H9 (cell line): ENCODE data around the gene ARHGAP45. TPM values are rescaled to one million over a fixed set of nuclear protein-coding genes. Genes with fewer than 3 reads are reported as not detected.

Source experiments
- DNase-seq: peaks from one replicate; pipeline ENCODE4 v3.0.0-alpha.2; 2017
- H2AFZ ChIP-seq: one replicate; pipeline ENCODE4 v1.6.1; 2013; ENCODE audit warnings: mild to moderate bottlenecking, low read length, control low read depth, moderate library complexity
- H2AK5ac ChIP-seq: 2 replicates; pipeline ENCODE4 v1.6.1; 2013; ENCODE audit warnings: low read length, control low read depth, mixed read lengths; ENCODE audit not compliant: insufficient read length
- H2BK120ac ChIP-seq: one replicate; pipeline ENCODE4 v1.6.1; 2013; ENCODE audit warnings: low read depth, mild to moderate bottlenecking, low read length, control low read depth, inconsistent platforms; ENCODE audit not compliant: poor library complexity, severe bottlenecking
- H2BK12ac ChIP-seq: 2 replicates; pipeline ENCODE4 v1.6.1; 2013; ENCODE audit warnings: low read length, control low read depth, mixed read lengths, low read depth; ENCODE audit not compliant: insufficient read length
- H2BK15ac ChIP-seq: 2 replicates; pipeline ENCODE4 v1.6.1; 2013; ENCODE audit warnings: low read depth, low read length, control low read depth
- H2BK20ac ChIP-seq: one replicate; pipeline ENCODE4 v1.6.1; 2013; ENCODE audit warnings: low read depth, mild to moderate bottlenecking, low read length, control low read depth, inconsistent platforms; ENCODE audit not compliant: poor library complexity, severe bottlenecking
- H2BK5ac ChIP-seq: 2 replicates; pipeline ENCODE4 v1.6.1; 2013; ENCODE audit warnings: low read length, control low read depth, mixed read lengths; ENCODE audit not compliant: insufficient read length
- H3K14ac ChIP-seq: 2 replicates; pipeline ENCODE4 v1.6.1; 2013; ENCODE audit warnings: low read length, control low read depth; ENCODE audit not compliant: insufficient read depth
- H3K18ac ChIP-seq: 2 replicates; pipeline ENCODE4 v1.6.1; 2013; ENCODE audit warnings: low read depth, mild to moderate bottlenecking, mixed read lengths, low read length, control low read depth; ENCODE audit not compliant: insufficient read length
- H3K23ac ChIP-seq: 2 replicates; pipeline ENCODE4 v1.6.1; 2013; ENCODE audit warnings: low read length, control low read depth, mixed read lengths, low read depth; ENCODE audit not compliant: insufficient read length
- H3K23me2 ChIP-seq: 2 replicates; pipeline ENCODE4 v1.6.1; 2013; ENCODE audit warnings: low read depth, mild to moderate bottlenecking, mixed read lengths, low read length, control low read depth; ENCODE audit not compliant: insufficient read length, poor library complexity, severe bottlenecking
- H3K27ac ChIP-seq: 2 replicates; pipeline ENCODE4 v1.5.1; 2013; ENCODE audit warnings: low read length, control low read depth, mixed read lengths, low read depth; ENCODE audit not compliant: insufficient read length
- H3K27me3 ChIP-seq: 2 replicates; pipeline ENCODE4 v1.6.1; 2013; ENCODE audit warnings: low read length, control low read depth, inconsistent platforms; ENCODE audit not compliant: insufficient read depth
- H3K4ac ChIP-seq: 2 replicates; pipeline ENCODE4 v1.6.1; 2013; ENCODE audit warnings: low read depth, mild to moderate bottlenecking, control low read depth, inconsistent platforms, low read length, moderate library complexity
- H3K4me1 ChIP-seq: 2 replicates; pipeline ENCODE4 v1.6.1; 2013; ENCODE audit warnings: low read length, control low read depth, inconsistent platforms; ENCODE audit not compliant: insufficient read depth
- H3K4me2 ChIP-seq: 2 replicates; pipeline ENCODE4 v1.6.1; 2013; ENCODE audit warnings: low read length, control low read depth, mixed read lengths; ENCODE audit not compliant: insufficient read length, insufficient read depth
- H3K56ac ChIP-seq: 2 replicates; pipeline ENCODE4 v1.6.1; 2013; ENCODE audit warnings: low read depth, mild to moderate bottlenecking, mixed read lengths, low read length, control low read depth; ENCODE audit not compliant: insufficient read length
- H3K79me1 ChIP-seq: 2 replicates; pipeline ENCODE4 v1.6.1; 2013; ENCODE audit warnings: low read depth, mild to moderate bottlenecking, moderate library complexity, low read length, control low read depth, inconsistent platforms; ENCODE audit not compliant: insufficient read depth, poor library complexity, severe bottlenecking
- H3K79me2 ChIP-seq: 2 replicates; pipeline ENCODE4 v1.6.1; 2013; ENCODE audit warnings: low read length, control low read depth, inconsistent platforms; ENCODE audit not compliant: insufficient read depth
- H3K9ac ChIP-seq: 2 replicates; pipeline ENCODE4 v1.6.1; 2013; ENCODE audit warnings: low read length, control low read depth, mixed read lengths; ENCODE audit not compliant: insufficient read length; ENCODE audit errors: extremely low read depth
- H3K9me3 ChIP-seq: one replicate; pipeline ENCODE4 v1.6.1; 2013; ENCODE audit warnings: low read depth, low read length, inconsistent platforms; ENCODE audit not compliant: control insufficient read depth
- H3T11ph ChIP-seq: one replicate; pipeline ENCODE4 v1.6.1; 2013; ENCODE audit warnings: mild to moderate bottlenecking, low read length, control low read depth, inconsistent platforms
- H4K20me1 ChIP-seq: one replicate; pipeline ENCODE4 v1.6.1; 2013; ENCODE audit not compliant: control insufficient read depth, insufficient read length, insufficient read depth
- H4K5ac ChIP-seq: 2 replicates; pipeline ENCODE4 v1.6.1; 2013; ENCODE audit warnings: low read depth, mild to moderate bottlenecking, mixed read lengths, low read length, control low read depth; ENCODE audit not compliant: insufficient read length
- H4K8ac ChIP-seq: replicated peaks from 2 replicates; pipeline ENCODE4 v1.6.1; 2013; ENCODE audit warnings: low read length, control low read depth, mixed read lengths, low read depth; ENCODE audit not compliant: insufficient read length
- H4K91ac ChIP-seq: 2 replicates; pipeline ENCODE4 v1.6.1; 2013; ENCODE audit warnings: low read depth, mild to moderate bottlenecking, moderate library complexity, mixed read lengths, low read length, control low read depth; ENCODE audit not compliant: insufficient read length
- H3K27ac Mint-ChIP-seq, 3 experiments: 2 replicates in 2 of 3; 3 replicates in 1 of 3; pipeline ENCODE4 v1.8.0; 2020 to 2021; ENCODE audit warnings: mixed read lengths in 3 of 3, mild to moderate bottlenecking in 1 of 3, moderate library complexity in 1 of 3
- H3K27me3 Mint-ChIP-seq: 2 replicates; pipeline ENCODE4 v1.8.0; 2021; ENCODE audit warnings: low read depth, mild to moderate bottlenecking, moderate library complexity, mixed read lengths
- H3K36me3 Mint-ChIP-seq, 3 experiments: 2 replicates in 2 of 3; 3 replicates in 1 of 3; pipeline ENCODE4 v1.8.0; 2020 to 2021; ENCODE audit warnings: low read depth in 3 of 3, mixed read lengths in 3 of 3; ENCODE audit not compliant: insufficient read depth in 1 of 3
- H3K4me1 Mint-ChIP-seq, 2 experiments: 2 replicates each; pipeline ENCODE4 v1.8.0; 2020; ENCODE audit warnings: mixed read lengths in 2 of 2
- H3K4me3 Mint-ChIP-seq, 2 experiments: 2 replicates in 1 of 2; 3 replicates in 1 of 2; pipeline ENCODE4 v1.8.0; 2020 to 2021; ENCODE audit warnings: mild to moderate bottlenecking in 2 of 2, mixed read lengths in 2 of 2, moderate library complexity in 1 of 2
- H3K9me3 Mint-ChIP-seq, 2 experiments: 2 replicates in 1 of 2; 3 replicates in 1 of 2; pipeline ENCODE4 v1.8.0; 2020; ENCODE audit warnings: mild to moderate bottlenecking in 2 of 2, mixed read lengths in 2 of 2, moderate library complexity in 1 of 2
- CTCF ChIP-seq: fragments of 200-600 bp; sonication (generic); conservative IDR thresholded peaks from 3 replicates; pipeline ENCODE4 v1.8.0; 2021; ENCODE audit warnings: antibody characterized with exemption, mild to moderate bottlenecking
- WGBS: extraction: QIAGEN DNeasy Blood & Tissue Kit; methylation state at CpG from one replicate; pipeline ENCODE4 v1.1.7; 2013; ENCODE audit warnings: missing lambda C conversion rate, low lambda C conversion rate, mixed read lengths; ENCODE audit not compliant: insufficient read length; ENCODE audit errors: extremely low coverage; 5-methylcytosine and 5-hydroxymethylcytosine counted together
- total RNA-seq: library from RNA; stranded (reverse); gene quantifications from 2 replicates; pipeline ENCODE4 v1.2.1, GENCODE V29; 2021

Gene ARHGAP45
- total RNA-seq, 1 experiment from 2014 or later, result 39.8 TPM

GRCh38 chr19:1091544-1092175, 24.7 kb downstream of the ARHGAP45 start:
- Histone ChIP-seq H3K18ac (no peak overlapping the region), H3K79me2 (peaks cover 12% of the 10 kb centered on the region; the same call in 1 of the 2 replicates), H4K8ac (no peak overlapping the region), H2BK15ac (no peak overlapping the region), H2BK12ac (no peak overlapping the region), H2BK5ac (no peak overlapping the region), H4K5ac (no peak overlapping the region), H3T11ph (no peak overlapping the region), H3K4me2 (no peak overlapping the region), H2BK20ac (no peak overlapping the region), H3K4me1 (no peaks in the 10 kb centered on the region; the same call in 1 of the 2 replicates), H2BK120ac (no peak overlapping the region), H4K91ac (no peak overlapping the region), H3K23me2 (peaks cover 7% of the 10 kb centered on the region), H2AK5ac (no peak overlapping the region), H3K56ac (no peak overlapping the region), H3K14ac (no peak overlapping the region), H3K79me1 (peaks cover 11% of the 10 kb centered on the region), H3K27me3 (no peaks in the 10 kb centered on the region), H3K9ac (no peak overlapping the region), H3K9me3 (no peaks in the 10 kb centered on the region), H3K23ac (no peak overlapping the region), H2AFZ (no peak overlapping the region), H3K4ac (no peak overlapping the region), H3K27ac (no peak overlapping the region), H4K20me1 (no peaks in the 10 kb centered on the region)
- H3K4me1 Mint-ChIP-seq, result peaks cover 4 to 16% of the 10 kb centered on the region in 2 experiments
- H3K36me3 Mint-ChIP-seq, result peaks cover 10 to 45% (median 33%) of the 10 kb centered on the region in 3 experiments; a peak in 6 of 7 replicates
- no peak for TF ChIP-seq CTCF
- no peaks in the 10 kb centered on the region for H3K27me3 Mint-ChIP-seq
- no peak for DNase-seq
- no CpG with 5 or more reads among the region's 27 CpGs for WGBS
- H3K9me3 Mint-ChIP-seq, result peaks cover 0 to 2% of the 10 kb centered on the region in 2 experiments; a peak in 1 of 5 replicates
- no peak overlapping the region for H3K4me3 Mint-ChIP-seq
- H3K27ac Mint-ChIP-seq, result no peak overlapping the region
